AG08396 (cell line): Measurements from ENCODE around the gene HPD.
"Not testable (repeated sequence)": the region's sequence is repeated elsewhere in the genome, so short reads cannot be mapped to it uniquely, and the experiment has no call there.

Source experiments
- DNase-seq: peaks from one replicate; pipeline ENCODE4 v3.0.0; 2012; ENCODE audit warnings: low spot score, mixed read lengths

The HPD gene

GRCh38 chr12:121858662-121859572 lies at the start of gene HPD:
HPD (minus strand) TSS chr12:121858859; CDS start chr12:121858823, 36 bp downstream.
- peak; percentile 75 for DNase-seq

GRCh38 chr12:121905746-121906145 lies 47.1 kb upstream of the HPD start:
- no peak for DNase-seq

- no peak for DNase-seq
Measured at GRCh38 chr12:121903202-121903601, 44.5 kb upstream of the HPD start.

GRCh38 chr12:121899590-121899989 lies 40.9 kb upstream of the HPD start:
- DNase-seq, result no peak

GRCh38 chr12:121898287-121898686 lies 39.6 kb upstream of the HPD start:
- no peak for DNase-seq

GRCh38 chr12:121894633-121895032 lies 36.0 kb upstream of the HPD start:
- DNase-seq, result no peak

- peak; percentile 75 for DNase-seq
Measured at GRCh38 chr12:121893961-121894460, 35.4 kb upstream of the HPD start.

- DNase-seq, result no peak
Measured at GRCh38 chr12:121892673-121893561, 34.3 kb upstream of the HPD start.

GRCh38 chr12:121889661-121890060 lies 31.0 kb upstream of the HPD start:
- DNase-seq, result not testable (repeated sequence)

GRCh38 chr12:121889274-121889624 lies 30.6 kb upstream of the HPD start:
- DNase-seq, result no peak

- DNase-seq, result peak; percentile 97
Measured at GRCh38 chr12:121888478-121889273, 30.0 kb upstream of the HPD start, which contains the start of gene PSMD9. PSMD9 (plus strand) TSS chr12:121888790; CDS start chr12:121888857, 67 bp downstream.

- DNase-seq, result no peak
Measured at GRCh38 chr12:121888083-121888477, 29.4 kb upstream of the HPD start.

- not testable (repeated sequence) for DNase-seq
Measured at GRCh38 chr12:121885129-121885528, 26.5 kb upstream of the HPD start.

- no peak for DNase-seq
Measured at GRCh38 chr12:121883315-121883660, 24.6 kb upstream of the HPD start.

- not testable (repeated sequence) for DNase-seq
Measured at GRCh38 chr12:121876080-121876447, 17.4 kb upstream of the HPD start.

GRCh38 chr12:121875582-121875981 lies 16.9 kb upstream of the HPD start:
- DNase-seq, result no peak

- no peak for DNase-seq
Measured at GRCh38 chr12:121874071-121874470, 15.4 kb upstream of the HPD start.

- DNase-seq, result no peak
Measured at GRCh38 chr12:121873216-121873569, 14.5 kb upstream of the HPD start.

- DNase-seq, result peak; percentile 80
Measured at GRCh38 chr12:121872546-121873215, 14.0 kb upstream of the HPD start.

- no peak for DNase-seq
Measured at GRCh38 chr12:121871467-121871866, 12.8 kb upstream of the HPD start.

- DNase-seq, result not testable (repeated sequence)
Measured at GRCh38 chr12:121869229-121869628, 10.6 kb upstream of the HPD start.
